ENCODE data around the gene RHBG. TPM values are rescaled to one million over a fixed set of nuclear protein-coding genes. Genes with fewer than 3 reads are reported as not detected.

RHBG gene
- total RNA-seq, 2 donors from 2014 or later, result not detected

GRCh38 chr1:156399355-156400125 is 30.5 kb downstream of the RHBG start:
- ATAC-seq (no peak), DNase-seq (no peak)
- intact Hi-C loops (cut with DNase I, micrococcal nuclease), result no loop called here

- DNase-seq (no peak), ATAC-seq (no peak)
Measured at GRCh38 chr1:156400191-156400935, 31.4 kb downstream of the RHBG start.

GRCh38 chr1:156401041-156401574 is 32.1 kb downstream of the RHBG start:
- ATAC-seq, result no peak
- intact Hi-C loops (cut with DNase I, micrococcal nuclease), result no loop called here
- no peak for DNase-seq

More at GRCh38 chr1:156400191-156400935, 31.4 kb downstream of the RHBG start:
- intact Hi-C loops (cut with DNase I, micrococcal nuclease), result no loop called here

GRCh38 chr1:156401681-156402081 is 32.7 kb downstream of the RHBG start:
- ATAC-seq (no peak), DNase-seq (no peak)
- intact Hi-C loops (cut with DNase I, micrococcal nuclease), result no loop called here

GRCh38 chr1:156402331-156403020 is 33.5 kb downstream of the RHBG start:
- intact Hi-C loops (cut with DNase I, micrococcal nuclease), result no loop called here
- DNase-seq (no peak), ATAC-seq (no peak)

GRCh38 chr1:156405670-156406069 is 36.7 kb downstream of the RHBG start:
- DNase-seq, result no peak
- no peak for ATAC-seq
- intact Hi-C loops (cut with DNase I, micrococcal nuclease), result no loop called here

- DNase-seq (no peak), ATAC-seq (no peak)
- intact Hi-C loops (cut with DNase I, micrococcal nuclease), result no loop called here
Measured at GRCh38 chr1:156406251-156406650, 37.2 kb downstream of the RHBG start.

GRCh38 chr1:156407344-156407743 is 38.3 kb downstream of the RHBG start:
- no peak for ATAC-seq
- intact Hi-C loops (cut with DNase I, micrococcal nuclease), result no loop called here
- DNase-seq, result no peak

- ATAC-seq (no peak), DNase-seq (no peak)
- intact Hi-C loops (cut with DNase I, micrococcal nuclease), result no loop called here
Measured at GRCh38 chr1:156407760-156408159, 38.7 kb downstream of the RHBG start.

- ATAC-seq (no peak), DNase-seq (no peak)
- intact Hi-C loops (cut with DNase I, micrococcal nuclease), result no loop called here
Measured at GRCh38 chr1:156409439-156409838, 40.4 kb downstream of the RHBG start.

- intact Hi-C loops (cut with DNase I, micrococcal nuclease), result no loop called here
- ATAC-seq (no peak), DNase-seq (no peak)
Measured at GRCh38 chr1:156410238-156410637, 41.2 kb downstream of the RHBG start.

GRCh38 chr1:156410740-156411139 is 41.7 kb downstream of the RHBG start:
- intact Hi-C loops (cut with DNase I, micrococcal nuclease), result no loop called here
- ATAC-seq (no peak), DNase-seq (no peak)

- ATAC-seq (no peak), DNase-seq (no peak)
- intact Hi-C loops (cut with DNase I, micrococcal nuclease), result no loop called here
Measured at GRCh38 chr1:156412653-156413321, 43.8 kb downstream of the RHBG start.

- intact Hi-C loops (cut with DNase I, micrococcal nuclease), result no loop called here
- ATAC-seq, result no peak
- no peak for DNase-seq
Measured at GRCh38 chr1:156413391-156414246, 44.6 kb downstream of the RHBG start.

- DNase-seq, result no peak
- no peak for ATAC-seq
- intact Hi-C loops (cut with DNase I, micrococcal nuclease), result no loop called here
Measured at GRCh38 chr1:156414461-156415064, 45.6 kb downstream of the RHBG start.

GRCh38 chr1:156416993-156417392 is 48.0 kb downstream of the RHBG start:
- ATAC-seq (no peak), DNase-seq (no peak)
- intact Hi-C loops (cut with DNase I, micrococcal nuclease), result no loop called here

GRCh38 chr1:156417401-156418020 is 48.5 kb downstream of the RHBG start:
- intact Hi-C loops (cut with DNase I, micrococcal nuclease), result no loop called here
- DNase-seq (no peak), ATAC-seq (no peak)

Measured in left colon (tissue), 2 donors.